Measurements from ENCODE around the gene RREB1.
A peak's percentile ranks its signal among the peaks of the same experiment; 100 is the strongest.

Gene RREB1

GRCh38 chr6:7198833-7199800 lies 91.4 kb downstream of the RREB1 start:
- DNase-seq = no peak

- no peak for DNase-seq
These were observed 93.1 kb downstream of the RREB1 start for GRCh38 chr6:7200598-7201443.

DNA sequence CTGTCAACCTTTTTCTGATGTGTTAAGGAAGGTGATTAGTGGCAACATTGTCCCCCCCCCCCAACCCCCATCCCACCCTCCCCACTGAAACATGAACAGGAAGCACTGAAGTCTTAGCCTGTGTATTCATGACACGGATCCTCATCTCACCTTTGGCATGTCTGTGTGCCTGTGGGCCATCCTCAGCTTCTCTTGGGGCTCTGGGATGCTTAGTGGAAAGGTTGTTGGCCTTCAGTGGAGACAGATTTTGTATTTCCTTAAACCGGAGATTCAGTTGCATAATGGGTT lies 93.6 kb downstream of the RREB1 start:
- no peak for DNase-seq

DNA sequence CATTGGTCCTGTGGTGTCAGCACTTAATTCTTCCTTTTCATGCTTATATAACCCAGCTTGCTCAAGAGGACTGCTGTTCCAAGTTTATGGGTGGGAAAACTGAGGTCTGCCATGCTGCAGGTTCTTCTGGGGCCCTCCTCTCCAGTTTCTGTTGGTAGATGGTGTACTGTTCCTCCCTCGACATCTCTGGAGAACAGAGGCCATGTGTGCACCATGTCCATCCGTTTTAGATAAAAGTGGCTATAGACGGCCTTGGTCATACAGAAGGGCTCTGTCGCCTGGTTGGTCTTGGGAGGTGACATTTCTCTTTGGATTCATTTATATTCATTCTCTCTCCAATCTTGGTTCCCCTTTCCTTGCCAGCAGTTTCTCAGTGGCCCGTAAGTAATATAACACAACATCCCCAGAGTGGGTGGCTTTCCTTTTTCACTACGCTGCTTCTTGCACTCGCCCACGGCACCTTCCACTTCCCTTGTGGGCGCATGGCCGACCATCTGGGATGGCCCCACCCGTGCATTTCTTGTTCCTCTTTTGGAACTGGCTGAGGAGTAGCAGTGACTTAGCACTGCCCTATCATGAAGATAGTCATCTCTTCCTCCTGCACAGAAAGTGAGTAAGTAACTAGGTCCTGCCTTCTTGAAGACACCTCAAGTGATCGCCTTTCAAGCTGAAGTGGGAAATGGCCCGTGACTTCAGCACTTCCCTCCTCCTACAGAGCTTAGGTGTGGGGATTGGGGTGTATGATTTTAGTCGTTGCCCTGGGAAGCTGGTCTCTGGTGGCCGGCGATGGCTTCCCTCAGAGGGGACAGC lies 94.2 kb downstream of the RREB1 start:
- DNase-seq = peak; percentile 39

DNA sequence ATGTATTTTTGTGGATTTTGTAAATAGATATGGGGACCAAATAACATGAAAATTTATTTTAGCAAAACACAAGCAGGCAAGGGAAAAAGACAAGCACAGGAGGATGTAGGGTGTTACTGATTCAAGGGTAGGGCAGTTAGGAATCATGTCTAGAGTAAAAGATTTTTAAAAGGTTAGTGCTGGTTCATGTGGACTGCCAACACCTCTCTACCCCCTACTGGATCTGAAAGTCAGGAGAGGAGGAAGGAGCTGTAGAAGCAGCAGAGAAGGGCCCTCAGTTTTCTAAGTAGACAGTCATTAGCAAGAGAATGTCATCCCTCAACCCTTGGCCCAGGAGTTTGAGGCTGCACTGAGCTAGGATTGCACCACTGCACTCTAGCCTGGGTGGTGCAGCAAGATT lies 95.2 kb downstream of the RREB1 start:
- no peak for DNase-seq

DNA sequence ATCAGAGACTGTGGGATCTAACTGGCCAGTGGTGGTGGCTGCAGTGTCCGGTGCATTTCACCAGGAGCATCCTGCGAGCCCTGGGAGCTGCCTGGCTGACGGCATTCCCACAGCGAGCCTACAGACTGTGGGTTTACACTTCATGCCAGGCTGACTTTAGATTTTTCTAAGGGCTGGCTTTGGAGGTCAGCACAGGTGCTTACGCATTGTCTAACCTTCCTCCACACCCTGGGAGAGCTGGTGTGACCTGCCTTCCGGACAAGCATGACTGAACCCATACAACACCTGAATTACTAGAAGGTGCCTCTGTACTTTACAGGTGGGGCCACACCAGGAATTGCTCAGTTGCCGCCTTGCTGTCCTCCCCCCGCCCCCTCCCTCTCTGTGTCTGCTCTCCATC lies 96.2 kb downstream of the RREB1 start:
- no peak for DNase-seq

- no peak for DNase-seq
These were observed 97.0 kb downstream of the RREB1 start for GRCh38 chr6:7204726-7205125.

- DNase-seq = no peak
These were observed 100.0 kb downstream of the RREB1 start for GRCh38 chr6:7207720-7208119.

DNA sequence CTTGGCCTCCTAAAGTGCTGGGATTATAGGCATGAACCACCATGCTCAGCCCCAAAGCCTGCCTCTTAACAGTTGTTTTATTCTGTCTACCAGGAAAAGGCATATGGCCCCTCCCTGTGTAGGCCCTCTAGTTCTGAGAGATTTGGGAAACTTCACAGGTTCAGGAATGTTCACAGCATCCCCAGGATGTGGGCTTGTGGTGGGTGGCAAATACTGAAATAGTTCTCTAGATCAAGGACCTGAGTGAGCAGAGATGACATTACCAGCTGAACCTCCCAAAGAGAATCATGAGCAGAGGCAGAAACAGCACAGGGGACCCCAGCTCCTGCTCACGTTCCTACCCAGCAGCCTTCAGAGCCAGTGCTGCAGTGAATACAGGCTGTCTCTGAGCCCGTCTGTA lies 105.7 kb downstream of the RREB1 start:
- no peak for DNase-seq

DNA sequence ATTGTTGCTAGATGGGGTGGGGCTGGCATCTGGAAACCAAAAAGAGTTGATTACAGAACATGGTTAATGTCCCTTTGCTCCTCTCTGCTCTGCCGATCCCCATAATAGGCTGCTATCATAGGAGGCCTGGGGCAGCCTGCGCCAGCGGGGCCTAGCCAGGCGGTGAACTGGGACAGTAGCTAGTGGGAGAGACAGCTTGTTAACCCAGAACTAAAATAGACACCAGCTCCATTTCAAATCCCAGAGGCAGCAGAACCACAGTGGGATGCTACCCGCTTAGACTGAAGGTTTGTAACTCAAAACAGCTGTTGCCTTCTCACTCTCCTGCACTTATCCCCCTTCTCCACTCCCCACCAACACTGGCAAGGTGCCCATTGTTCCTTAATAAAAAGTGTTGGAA lies 106.7 kb downstream of the RREB1 start:
- no peak for DNase-seq

- no peak for DNase-seq
These were observed 107.4 kb downstream of the RREB1 start for GRCh38 chr6:7215131-7215530.

- DNase-seq = no peak
These were observed 108.1 kb downstream of the RREB1 start for GRCh38 chr6:7215798-7216231.

- DNase-seq = no peak
These were observed 109.3 kb downstream of the RREB1 start for GRCh38 chr6:7216941-7217621.

GRCh38 chr6:7218406-7218988 lies 110.7 kb downstream of the RREB1 start:
- no peak for DNase-seq

DNA sequence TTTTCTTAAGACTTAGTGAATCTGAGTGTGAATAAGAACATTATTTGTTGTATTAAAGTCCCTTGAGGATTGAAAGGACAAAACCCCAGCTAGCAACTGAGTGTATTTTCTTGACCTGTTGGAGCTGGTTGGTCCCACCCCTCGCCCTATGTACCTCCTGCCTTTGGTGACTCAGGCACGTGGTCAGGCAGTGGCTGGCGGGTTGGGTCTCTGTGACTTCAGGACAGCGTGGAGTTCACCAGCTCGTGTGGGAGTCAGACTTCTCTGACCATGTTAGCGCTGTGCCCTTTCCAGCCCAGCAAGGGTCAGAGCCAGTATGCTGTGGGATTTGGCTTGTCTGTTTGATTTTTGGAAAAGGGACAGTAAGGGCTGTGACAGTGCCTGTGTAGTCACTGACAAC lies 111.5 kb downstream of the RREB1 start:
- DNase-seq = no peak

- DNase-seq = no peak
These were observed 114.4 kb downstream of the RREB1 start for GRCh38 chr6:7222197-7222596.

GRCh38 chr6:7224731-7225130 lies 117.0 kb downstream of the RREB1 start:
- no peak for DNase-seq

GRCh38 chr6:7228662-7229375 lies 121.1 kb downstream of the RREB1 start:
- DNase-seq = no peak

GRCh38 chr6:7229376-7230326 lies 121.9 kb downstream of the RREB1 start:
- no peak for DNase-seq

- DNase-seq = no peak
These were observed 122.5 kb downstream of the RREB1 start for GRCh38 chr6:7230327-7230691.
